GM12878 (cell line): ENCODE results near the gene POFUT1. TPM values are rescaled to one million over a fixed set of nuclear protein-coding genes. Genes with fewer than 3 reads are reported as not detected.
A peak's percentile ranks its signal among the peaks of the same experiment; 100 is the strongest.

Experiments used
- ATF3 ChIP-seq: IDR thresholded peaks from 2 replicates; pipeline ENCODE4 v1.6.1; 2011; ENCODE audit warnings: low read depth, mild to moderate bottlenecking, low read length, moderate library complexity, borderline replicate concordance; ENCODE audit errors: extremely low read depth
- ATF7 ChIP-seq: fragments of 450-650 bp; IDR thresholded peaks from 2 replicates; pipeline ENCODE4 v1.6.1; 2016; ENCODE audit warnings: low read depth, mild to moderate bottlenecking
- BACH1 ChIP-seq: fragments of 450-650 bp; IDR thresholded peaks from 2 replicates; pipeline ENCODE4 v1.6.1; 2017; ENCODE audit warnings: mild to moderate bottlenecking, borderline replicate concordance
- BCL11A ChIP-seq: IDR thresholded peaks from 2 replicates; pipeline ENCODE4 v1.6.1; 2011; ENCODE audit warnings: low read depth, low read length
- CEBPB ChIP-seq, 2 experiments: fragments of 150-350 bp in 1 of 2; IDR thresholded peaks; 2 replicates each; pipeline ENCODE4 v1.6.1; 2012 to 2014; ENCODE audit warnings: low read depth in 2 of 2, low read length in 2 of 2, borderline replicate concordance in 1 of 2, inconsistent platforms in 1 of 2
- CHD2 ChIP-seq: IDR thresholded peaks from 2 replicates; pipeline ENCODE4 v1.6.1; 2011; ENCODE audit warnings: low read depth, low read length, improper control_type of control experiment, borderline replicate concordance
- FOXK2 ChIP-seq: fragments of 450-650 bp; IDR thresholded peaks from 2 replicates; pipeline ENCODE4 v1.6.1; 2017; ENCODE audit warnings: mild to moderate bottlenecking, moderate library complexity
- IRF3 ChIP-seq: fragments of 450-650 bp; IDR thresholded peaks from 2 replicates; pipeline ENCODE4 v1.6.1; 2014; ENCODE audit warnings: mild to moderate bottlenecking
- IRF5 ChIP-seq: fragments of 450-650 bp; IDR thresholded peaks from 2 replicates; pipeline ENCODE4 v1.6.1; 2017; ENCODE audit warnings: borderline replicate concordance
- MEF2A ChIP-seq: IDR thresholded peaks from 2 replicates; pipeline ENCODE4 v1.6.1; 2011; ENCODE audit warnings: low read depth, mild to moderate bottlenecking, low read length, moderate library complexity; ENCODE audit not compliant: insufficient read depth
- MTA3 ChIP-seq: IDR thresholded peaks from 2 replicates; pipeline ENCODE4 v1.6.1; 2012; ENCODE audit warnings: low read length, inconsistent platforms, borderline replicate concordance
- NFYA ChIP-seq: IDR thresholded peaks from 2 replicates; pipeline ENCODE4 v1.6.1; 2011; ENCODE audit warnings: low read depth, mild to moderate bottlenecking, low read length, improper control_type of control experiment, borderline replicate concordance
- NR2C1 ChIP-seq: fragments of 450-650 bp; IDR thresholded peaks from 2 replicates; pipeline ENCODE4 v1.6.1; 2017; ENCODE audit warnings: antibody characterized with exemption, mild to moderate bottlenecking, moderate library complexity
- PAX5 ChIP-seq: IDR thresholded peaks from 2 replicates; pipeline ENCODE4 v1.6.1; 2011; ENCODE audit warnings: low read depth, low read length, borderline replicate concordance
- POU2F2 ChIP-seq: IDR thresholded peaks from 3 replicates; pipeline ENCODE4 v1.6.1; 2011; ENCODE audit warnings: low read depth, mild to moderate bottlenecking, low read length, borderline replicate concordance
- RFX5 ChIP-seq: IDR thresholded peaks from 2 replicates; pipeline ENCODE4 v1.6.1; 2011; ENCODE audit warnings: low read depth, low read length, improper control_type of control experiment
- SIN3A ChIP-seq: IDR thresholded peaks from 2 replicates; pipeline ENCODE4 v1.6.1; 2012; ENCODE audit warnings: low read depth, low read length, improper control_type of control experiment
- SP1 ChIP-seq: IDR thresholded peaks from one replicate; pipeline ENCODE4 v1.6.1; 2011; ENCODE audit warnings: low read depth, low read length
- SPI1 ChIP-seq: IDR thresholded peaks from 2 replicates; pipeline ENCODE4 v1.6.1; 2011; ENCODE audit warnings: low read depth, mild to moderate bottlenecking, low read length, moderate library complexity, borderline replicate concordance; ENCODE audit not compliant: insufficient read depth
- SREBF1 ChIP-seq: IDR thresholded peaks from 2 replicates; pipeline ENCODE4 v1.6.1; 2012; ENCODE audit warnings: mild to moderate bottlenecking, low read length
- TAF1 ChIP-seq: IDR thresholded peaks from 2 replicates; pipeline ENCODE4 v1.6.1; 2011; ENCODE audit warnings: mild to moderate bottlenecking, low read depth, low read length, borderline replicate concordance
- YBX1 ChIP-seq: fragments of 450-650 bp; IDR thresholded peaks from 2 replicates; pipeline ENCODE4 v1.6.1; 2016; ENCODE audit warnings: antibody characterized with exemption
- ZBTB40 ChIP-seq: fragments of 450-650 bp; IDR thresholded peaks from 2 replicates; pipeline ENCODE4 v1.6.1; 2016; ENCODE audit warnings: mild to moderate bottlenecking, moderate library complexity, borderline replicate concordance
- ZZZ3 ChIP-seq: IDR thresholded peaks from 2 replicates; pipeline ENCODE4 v1.6.1; 2011; ENCODE audit warnings: low read depth; ENCODE audit not compliant: control insufficient read depth, insufficient read length
- polyA plus RNA-seq, 11 experiments: library from polyadenylated mRNA; depleted of rRNA in 4 of 11; unstranded in 6 of 11; stranded (reverse) in 5 of 11; fragments of >200 nt; fragmentation: Nextera tagmentation in 4 of 11; fragmentation: Illumina TruSeq in 1 of 11; extraction: Ambion mirVana in 4 of 11; extraction: Trizol in 1 of 11; gene quantifications; 1 replicate in 1 of 11; 2 replicates in 10 of 11; pipeline versions ENCODE4 v1.2.1 to v1.2.3, GENCODE V29; 2011 to 2016; ENCODE audit warnings: inconsistent platforms in 2 of 11, missing spikeins in 2 of 11, low read depth in 1 of 11
- total RNA-seq, 4 experiments: library from RNA; depleted of rRNA in 3 of 4; stranded (reverse); fragments of >200 nt in 3 of 4; fragmentation: Illumina TruSeq in 1 of 4; extraction: Trizol in 1 of 4; gene quantifications; 2 replicates each; pipeline versions ENCODE4 v1.2.1 to v1.2.3, GENCODE V29; 2013 to 2021

Gene POFUT1
- total and polyA plus RNA-seq, 10 of the 15 experiments (the other 5 are each of a cell fraction or from before 2014, with no cell fraction given) = 2.6 to 33.4 (median 23.1) TPM

GRCh38 chr20:32277361-32278198 is 69.9 kb downstream of the POFUT1 start, which contains the start of gene KIF3B (continued):
- no peak for TF ChIP-seq ZZZ3
- peak; percentile 19; the same call in 1 of the 2 replicates for TF ChIP-seq PAX5
- peak; percentile 89; the same call in 2 of the 3 replicates for TF ChIP-seq POU2F2
- no peak for TF ChIP-seq CHD2
- TF ChIP-seq NR2C1 = peak; percentile 88
- no peak for TF ChIP-seq RFX5
- TF ChIP-seq SPI1 = peak; percentile 96
- no peak for TF ChIP-seq FOXK2
- TF ChIP-seq ATF3 = peak; percentile 47; the same call in 1 of the 2 replicates
- TF ChIP-seq SP1 = peak; percentile 33
- TF ChIP-seq SIN3A = peak; percentile 93; the same call in 1 of the 2 replicates
- TF ChIP-seq CEBPB (IDR thresholded peaks at IDR 0.05; ENCODE audit: borderline replicate concordance in 1 of 2, low read depth in 2 of 2, low read length in 2 of 2) = no peak
- TF ChIP-seq YBX1 = no peak
- TF ChIP-seq TAF1 = peak; percentile 45; the same call in 1 of the 2 replicates
- no peak for TF ChIP-seq MTA3
- TF ChIP-seq BCL11A = no peak
- TF ChIP-seq SREBF1 = no peak
- TF ChIP-seq ZBTB40 = peak; percentile 100
- TF ChIP-seq BACH1 = no peak
- no peak for TF ChIP-seq MEF2A
- TF ChIP-seq IRF3 = no peak
- no peak for TF ChIP-seq IRF5
- no peak for TF ChIP-seq NFYA
- TF ChIP-seq ATF7 = peak; percentile 12; the same call in 1 of the 2 replicates
